Activated CD4-positive, alpha-beta T cell treated with anti-CD3 and anti-CD28 coated beads for 4 hours (primary cell): ENCODE results near the gene EYS.

Source experiments
- DNase-seq, 2 donors: peaks; one replicate each; pipeline ENCODE4 v3.0.0-alpha.2; 2020

EYS gene

GRCh38 chr6:64696053-64696452, 1011.0 kb downstream of the EYS start:
- DNase-seq, result no peak

- no peak for DNase-seq
Measured at GRCh38 chr6:64694356-64694755, 1012.7 kb downstream of the EYS start.

DNA sequence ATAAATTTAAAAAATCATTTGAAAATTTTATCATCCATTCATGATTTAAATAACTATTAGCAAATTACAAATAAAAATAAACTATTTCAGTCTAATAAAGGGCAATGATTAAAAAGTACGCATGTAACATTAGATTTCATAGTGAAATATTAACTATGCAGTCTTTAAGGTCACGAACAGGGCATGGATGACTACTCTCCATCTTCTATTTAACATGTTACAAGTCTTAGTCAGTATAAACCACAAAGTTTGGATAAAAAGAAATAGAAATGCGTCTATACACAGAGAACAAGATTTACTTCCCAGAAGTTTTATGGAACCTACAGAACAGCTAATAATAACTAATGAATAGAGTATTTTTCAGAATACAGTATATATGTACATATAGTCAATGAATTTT, 1016.0 kb downstream of the EYS start:
- DNase-seq, result no peak

DNA sequence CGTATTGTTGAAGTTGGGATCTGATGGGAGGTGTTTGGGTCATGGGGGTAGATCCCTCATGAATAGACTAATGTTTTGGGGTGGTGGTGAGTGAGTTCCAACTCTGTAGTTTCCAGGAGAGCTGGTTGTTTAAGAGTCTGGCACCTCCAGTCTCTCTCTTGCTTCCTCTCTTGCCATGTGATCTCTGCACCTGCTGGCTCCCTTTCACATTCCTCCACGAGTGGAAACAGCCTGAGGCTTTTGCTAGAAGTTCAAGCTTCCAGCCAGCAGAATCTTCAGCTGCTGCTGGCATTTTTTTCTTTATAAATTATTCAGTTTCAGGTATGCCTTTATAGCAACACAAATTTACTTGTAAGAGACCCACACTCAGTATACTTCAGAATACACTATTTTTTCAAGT, 1021.6 kb downstream of the EYS start:
- DNase-seq, result no peak

GRCh38 chr6:64683682-64684081, 1023.3 kb downstream of the EYS start:
- DNase-seq, result no peak

DNA sequence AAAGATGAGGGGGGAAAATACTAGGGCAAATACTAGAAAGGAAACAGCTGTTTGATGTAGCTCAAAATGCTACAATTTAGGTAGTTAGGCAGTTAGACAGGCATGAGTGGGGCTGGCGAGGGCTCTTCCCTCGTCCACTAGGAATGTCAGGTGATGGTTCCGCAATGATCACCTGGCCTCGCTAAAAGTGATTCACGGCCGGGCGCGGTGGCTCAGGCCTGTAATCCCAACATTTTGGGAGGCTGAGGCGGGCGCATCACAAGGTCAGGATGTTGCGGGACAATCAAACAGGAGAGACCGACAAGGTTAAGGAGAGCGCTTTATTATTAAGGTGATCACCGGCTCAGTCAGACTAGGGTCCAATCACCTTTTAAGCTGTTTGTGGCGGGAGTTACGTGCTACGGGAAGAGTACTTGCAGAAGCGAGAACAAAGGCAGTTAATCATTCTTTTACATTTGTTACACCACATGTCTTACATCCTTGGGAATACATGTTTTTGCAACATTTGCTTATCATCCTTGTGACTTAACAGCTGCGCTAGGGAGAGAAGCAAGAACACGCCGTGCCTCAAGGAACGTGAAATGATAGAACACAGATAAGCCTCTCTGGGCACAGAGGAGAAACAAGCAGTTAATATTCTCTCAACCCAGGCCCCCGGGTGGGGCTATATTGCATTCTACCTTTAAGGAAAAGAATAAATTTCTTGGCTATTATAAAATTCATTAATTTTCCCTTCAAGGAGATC, 1025.4 kb downstream of the EYS start:
- no peak for DNase-seq

- no peak for DNase-seq
Measured at GRCh38 chr6:64680446-64680845, 1026.6 kb downstream of the EYS start.

DNA sequence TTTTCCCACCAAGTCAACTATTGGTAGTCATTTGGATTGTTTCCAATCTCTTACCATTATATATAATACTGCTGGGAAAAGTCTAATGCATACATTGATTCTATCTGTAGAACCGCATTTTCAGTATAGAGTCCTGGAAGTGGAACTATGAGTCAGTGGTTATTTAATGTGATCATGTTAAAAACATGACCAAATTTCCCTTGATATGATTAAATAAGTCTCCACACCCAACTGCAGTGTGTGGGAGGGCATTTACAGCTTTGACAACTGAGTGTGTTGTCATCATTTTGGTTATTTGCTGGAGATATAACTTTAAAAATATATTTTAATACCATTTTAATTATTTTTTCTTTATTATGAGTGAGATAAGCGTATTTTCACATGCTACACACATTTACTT, 1027.6 kb downstream of the EYS start:
- DNase-seq, result no peak

DNA sequence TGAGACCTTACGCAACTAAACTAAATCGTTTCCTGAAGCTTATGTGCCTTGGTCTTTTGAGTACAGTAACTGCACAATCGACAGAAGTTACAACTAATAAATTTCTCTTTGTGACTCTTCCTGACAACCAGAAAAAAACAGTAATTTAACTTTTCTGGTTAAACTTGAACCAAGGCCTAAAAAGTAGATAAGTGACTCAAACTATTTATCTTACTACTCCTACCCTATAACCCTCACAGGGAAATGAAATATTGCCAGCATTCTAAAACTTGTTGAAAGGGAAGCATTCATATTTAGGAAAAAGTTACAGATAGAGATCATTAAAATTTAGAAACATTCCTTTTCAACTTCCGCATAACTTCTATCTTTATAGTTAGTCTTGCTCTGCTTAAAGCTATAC, 1034.4 kb downstream of the EYS start:
- DNase-seq, result no peak

DNA sequence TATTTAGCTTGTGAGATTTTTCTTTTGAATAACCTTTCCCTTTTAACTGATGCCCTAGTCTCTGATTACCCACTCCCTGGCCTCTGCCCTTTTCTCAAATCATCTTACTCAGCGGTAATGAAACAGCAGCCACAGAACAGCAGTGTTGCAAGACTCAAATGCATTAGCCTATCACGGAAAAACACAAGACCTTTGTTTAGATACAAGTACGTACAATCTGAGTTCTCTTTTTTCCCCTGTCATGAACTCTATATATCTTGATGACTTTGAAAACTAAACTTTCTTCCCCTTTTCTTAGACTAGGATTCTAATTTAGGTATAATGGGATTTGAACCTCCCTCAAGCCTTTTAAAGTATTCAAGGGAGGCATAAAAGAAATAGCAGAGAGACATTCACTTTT, 1034.9 kb downstream of the EYS start:
- no peak for DNase-seq

GRCh38 chr6:64665137-64665536, 1041.9 kb downstream of the EYS start:
- no peak for DNase-seq

GRCh38 chr6:64664480-64664879, 1042.5 kb downstream of the EYS start:
- no peak for DNase-seq

DNA sequence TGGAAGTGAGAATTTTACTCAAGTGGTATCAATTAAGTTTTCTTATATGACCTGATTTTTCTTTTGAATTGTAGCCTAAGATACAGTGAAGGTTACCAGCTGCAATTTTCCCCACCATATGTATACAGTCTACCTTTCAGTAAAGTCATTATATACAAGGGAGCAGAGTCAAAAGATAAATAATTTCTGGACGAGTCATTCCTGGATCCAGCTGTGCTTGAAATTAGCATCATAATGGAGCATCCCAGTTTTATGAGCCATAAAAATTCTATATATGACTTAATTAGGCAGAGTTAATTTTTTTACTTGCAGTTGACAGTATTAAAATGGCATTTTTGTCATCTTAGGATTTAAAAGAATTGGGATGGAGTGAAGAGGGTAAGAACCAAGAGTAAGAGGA, 1063.0 kb downstream of the EYS start:
- no peak for DNase-seq

DNA sequence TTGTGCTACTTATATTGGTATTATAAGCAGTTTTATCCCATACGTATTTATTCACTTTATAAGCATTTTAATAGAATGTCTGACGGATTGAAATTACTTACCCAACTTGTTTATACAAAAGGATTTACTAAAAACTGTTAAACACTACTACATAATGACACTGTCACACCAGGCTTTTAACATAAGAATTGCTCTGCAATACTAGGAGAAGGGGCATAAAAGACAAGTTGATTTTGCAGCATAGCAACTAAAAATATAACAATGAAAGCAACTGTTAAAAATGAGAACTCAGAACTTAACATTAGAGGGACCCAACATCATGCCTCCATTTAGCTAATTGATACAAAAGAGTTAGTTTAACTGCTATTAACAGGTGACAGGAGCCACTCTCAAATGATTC, 1076.1 kb downstream of the EYS start:
- DNase-seq, result no peak

DNA sequence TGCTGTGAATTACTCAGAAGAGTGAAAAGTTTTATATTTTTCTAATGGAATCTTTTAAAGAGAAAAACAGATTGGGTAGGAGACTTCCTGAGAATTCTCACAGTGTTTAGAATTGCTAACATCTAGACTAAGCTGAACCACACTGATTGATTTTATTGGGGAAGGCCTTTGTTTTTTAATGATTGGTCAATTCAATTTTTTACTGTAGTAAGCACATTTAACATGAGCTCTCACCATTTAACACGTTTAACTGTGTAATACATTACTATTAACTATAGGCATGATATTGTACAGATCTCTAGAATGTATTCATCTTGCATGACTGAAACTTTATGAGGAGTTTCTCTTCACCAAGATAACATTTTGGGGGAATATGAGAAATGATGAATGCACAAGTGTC, 1084.1 kb downstream of the EYS start:
- DNase-seq, result no peak

DNA sequence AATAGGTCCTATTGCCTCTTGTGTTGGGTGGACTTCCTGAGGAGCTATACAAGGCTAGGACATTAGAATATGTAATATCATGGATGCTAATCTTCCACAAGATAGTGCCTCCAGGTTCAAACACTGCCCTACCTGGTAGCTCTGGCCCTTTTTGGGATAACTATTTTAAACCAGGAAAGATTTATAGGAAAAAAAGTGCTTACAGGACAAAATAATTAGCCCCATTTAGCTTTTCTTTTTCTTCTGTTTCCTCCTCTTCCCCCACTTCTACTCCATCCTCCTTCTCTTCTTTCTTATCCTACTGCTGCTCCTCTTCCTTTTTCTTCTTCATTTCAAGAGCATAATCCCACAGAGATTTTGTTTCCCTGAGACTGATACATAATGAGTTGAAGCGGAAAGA, 1104.0 kb downstream of the EYS start:
- no peak for DNase-seq

DNA sequence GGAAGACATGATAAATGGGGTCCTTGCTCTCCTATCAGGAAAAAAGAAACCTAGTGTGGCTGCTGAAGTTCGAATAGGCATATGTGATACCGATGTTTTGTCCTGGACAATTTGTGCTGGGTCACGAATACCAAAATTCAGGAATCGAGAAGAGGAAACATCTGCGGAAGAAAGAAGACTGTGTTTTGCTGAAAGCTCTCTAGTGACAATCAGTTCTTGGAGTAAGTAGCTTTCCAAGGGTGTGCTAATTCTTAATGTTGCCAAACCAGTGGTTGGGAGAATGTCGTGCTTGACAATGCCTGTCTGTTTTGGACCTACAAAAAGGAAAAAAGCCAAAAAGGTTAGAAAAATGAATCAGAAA, 1115.4 kb downstream of the EYS start:
- DNase-seq, result no peak

DNA sequence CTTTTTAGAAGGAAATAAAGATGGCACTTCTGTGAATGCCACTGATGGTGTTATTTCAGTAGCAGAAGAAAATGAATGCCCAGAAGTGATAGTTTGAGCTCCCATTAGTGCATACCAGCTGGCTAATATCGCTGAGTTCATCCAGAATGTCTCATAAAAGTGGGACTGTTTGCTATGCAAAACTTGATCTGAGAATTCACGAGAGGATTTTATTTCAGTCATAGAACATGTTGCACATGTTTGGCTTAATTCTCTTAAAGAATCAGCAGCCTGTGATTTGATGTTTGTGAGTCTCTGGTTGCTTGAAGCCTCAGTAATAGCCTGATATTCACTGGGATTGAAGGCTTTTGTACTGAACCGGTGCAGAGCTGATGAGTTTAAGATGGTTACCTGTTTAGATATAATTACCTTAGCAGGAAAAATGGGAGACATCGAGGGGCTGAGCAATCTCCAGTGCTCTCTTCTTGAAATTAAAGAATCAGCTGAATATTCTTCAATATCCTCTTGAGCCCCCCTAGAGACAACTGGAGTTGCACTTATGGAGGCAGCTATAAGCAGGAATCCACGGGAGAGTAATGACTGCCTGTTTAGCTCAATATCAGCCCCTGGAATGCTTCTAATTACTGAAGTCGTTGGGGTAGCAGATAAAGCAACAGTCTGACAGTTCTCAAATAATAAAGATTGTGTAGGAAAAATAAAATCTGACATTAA, 1115.9 kb downstream of the EYS start:
- no peak for DNase-seq

DNA sequence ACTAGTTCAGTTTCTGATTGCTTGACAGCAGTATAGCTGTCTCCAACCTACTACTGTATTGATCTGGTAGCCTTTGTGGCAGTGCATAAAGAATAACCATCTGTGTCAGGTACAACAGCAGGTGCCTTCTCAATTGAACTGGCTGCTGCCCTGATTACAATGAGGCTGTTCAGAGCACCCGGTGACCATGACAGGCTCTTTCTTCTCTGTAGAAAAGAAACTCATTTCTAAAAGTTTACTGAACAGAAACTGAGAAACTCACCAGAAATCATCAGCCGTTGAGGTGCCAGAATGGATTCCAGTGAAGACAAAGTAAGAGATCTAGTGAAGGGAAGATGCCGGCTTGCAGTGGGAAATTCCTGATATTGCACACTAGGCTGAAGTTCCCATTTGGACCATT, 1117.1 kb downstream of the EYS start:
- no peak for DNase-seq

- DNase-seq, result no peak
Measured at GRCh38 chr6:64580346-64580745, 1126.7 kb downstream of the EYS start.

- no peak for DNase-seq
Measured at GRCh38 chr6:64553249-64553786, 1153.7 kb downstream of the EYS start.

- no peak for DNase-seq
Measured at GRCh38 chr6:64547594-64548268, 1159.3 kb downstream of the EYS start.

- no peak for DNase-seq
Measured at GRCh38 chr6:64539917-64540316, 1167.1 kb downstream of the EYS start.

- DNase-seq, result no peak
Measured at GRCh38 chr6:64538722-64539121, 1168.3 kb downstream of the EYS start.
